Progenitor cell of endocrine pancreas (in vitro differentiated cells): ENCODE data around the gene PCMTD2. TPM values are rescaled to one million over a fixed set of nuclear protein-coding genes. Genes with fewer than 3 reads are reported as not detected.

Source experiments
- DNase-seq: peaks from one replicate; pipeline ENCODE4 v3.0.0; 2021; ENCODE audit warnings: low spot score; ENCODE audit not compliant: unreplicated experiment
- H3K27ac Mint-ChIP-seq: 2 replicates; pipeline ENCODE4 v1.8.0; 2021; ENCODE audit warnings: mild to moderate bottlenecking, moderate library complexity, mixed read lengths
- H3K27me3 Mint-ChIP-seq: 2 replicates; pipeline ENCODE4 v1.8.0; 2021; ENCODE audit warnings: mixed read lengths
- H3K36me3 Mint-ChIP-seq: 2 replicates; pipeline ENCODE4 v1.8.0; 2022; ENCODE audit warnings: mixed read lengths; ENCODE audit not compliant: insufficient read depth
- H3K4me1 Mint-ChIP-seq: 2 replicates; pipeline ENCODE4 v1.8.0; 2021; ENCODE audit warnings: low read depth, mixed read lengths
- H3K4me3 Mint-ChIP-seq: 2 replicates; pipeline ENCODE4 v1.8.0; 2021; ENCODE audit warnings: low read depth, mild to moderate bottlenecking, moderate library complexity, mixed read lengths
- H3K9me3 Mint-ChIP-seq: 2 replicates; pipeline ENCODE4 v1.8.0; 2021; ENCODE audit warnings: low read depth, mixed read lengths
- CTCF ChIP-seq: fragments of 200-600 bp; sonication (generic); IDR thresholded peaks from one replicate; pipeline ENCODE4 v1.5.0; 2021; ENCODE audit warnings: antibody characterized with exemption, mild to moderate bottlenecking; ENCODE audit not compliant: unreplicated experiment
- total RNA-seq: library from RNA; stranded (reverse); gene quantifications from 2 replicates; pipeline ENCODE4 v1.2.1, GENCODE V29; 2021

PCMTD2 gene
- total RNA-seq, 1 donor from 2014 or later = 106 TPM

- Mint-ChIP-seq H3K9me3 (no peaks in the 10 kb centered on the region), H3K4me3 (no peak overlapping the region), H3K27ac (no peak overlapping the region), H3K36me3 (no peaks in the 10 kb centered on the region), H3K27me3 (no peaks in the 10 kb centered on the region), H3K4me1 (peaks cover 26% of the 10 kb centered on the region)
- no peak for TF ChIP-seq CTCF
- DNase-seq = no peak
Measured at GRCh38 chr20:64224351-64225170, 31.0 kb upstream of the PCMTD2 start.

- Mint-ChIP-seq H3K27ac (no peak overlapping the region), H3K9me3 (no peaks in the 10 kb centered on the region)
Measured at GRCh38 chr20:64225171-64225595, 30.4 kb upstream of the PCMTD2 start.

GRCh38 chr20:64225828-64226598 is 29.5 kb upstream of the PCMTD2 start:
- no peak overlapping the region for H3K27ac Mint-ChIP-seq
- no peak overlapping the region for H3K4me3 Mint-ChIP-seq
- H3K9me3 Mint-ChIP-seq = no peaks in the 10 kb centered on the region
- peaks cover 22% of the 10 kb centered on the region for H3K4me1 Mint-ChIP-seq
- no peaks in the 10 kb centered on the region for H3K27me3 Mint-ChIP-seq
- no peaks in the 10 kb centered on the region for H3K36me3 Mint-ChIP-seq
- no peak for TF ChIP-seq CTCF
- DNase-seq = no peak

More at GRCh38 chr20:64225171-64225595, 30.4 kb upstream of the PCMTD2 start:
- no peak for DNase-seq
- Mint-ChIP-seq H3K36me3 (no peaks in the 10 kb centered on the region), H3K4me1 (peaks cover 24% of the 10 kb centered on the region), H3K4me3 (no peak overlapping the region), H3K27me3 (no peaks in the 10 kb centered on the region)
- TF ChIP-seq CTCF = no peak

GRCh38 chr20:64226686-64227580 is 28.6 kb upstream of the PCMTD2 start:
- no peak overlapping the region for H3K27ac Mint-ChIP-seq
- H3K27me3 Mint-ChIP-seq = no peaks in the 10 kb centered on the region
- DNase-seq = no peak
- H3K4me1 Mint-ChIP-seq = peaks cover 16% of the 10 kb centered on the region
- no peaks in the 10 kb centered on the region for H3K36me3 Mint-ChIP-seq
- TF ChIP-seq CTCF = no peak
- H3K4me3 Mint-ChIP-seq = no peak overlapping the region
- H3K9me3 Mint-ChIP-seq = no peaks in the 10 kb centered on the region
